GM19193 (cell line): Measurements from ENCODE around the gene TSPAN31.

Experiments used
- POLR2A ChIP-seq: IDR thresholded peaks from 4 replicates; pipeline ENCODE4 v1.6.1; 2011; ENCODE audit not compliant: insufficient read depth, insufficient read length; ENCODE audit errors: extremely low read depth

The TSPAN31 gene

DNA sequence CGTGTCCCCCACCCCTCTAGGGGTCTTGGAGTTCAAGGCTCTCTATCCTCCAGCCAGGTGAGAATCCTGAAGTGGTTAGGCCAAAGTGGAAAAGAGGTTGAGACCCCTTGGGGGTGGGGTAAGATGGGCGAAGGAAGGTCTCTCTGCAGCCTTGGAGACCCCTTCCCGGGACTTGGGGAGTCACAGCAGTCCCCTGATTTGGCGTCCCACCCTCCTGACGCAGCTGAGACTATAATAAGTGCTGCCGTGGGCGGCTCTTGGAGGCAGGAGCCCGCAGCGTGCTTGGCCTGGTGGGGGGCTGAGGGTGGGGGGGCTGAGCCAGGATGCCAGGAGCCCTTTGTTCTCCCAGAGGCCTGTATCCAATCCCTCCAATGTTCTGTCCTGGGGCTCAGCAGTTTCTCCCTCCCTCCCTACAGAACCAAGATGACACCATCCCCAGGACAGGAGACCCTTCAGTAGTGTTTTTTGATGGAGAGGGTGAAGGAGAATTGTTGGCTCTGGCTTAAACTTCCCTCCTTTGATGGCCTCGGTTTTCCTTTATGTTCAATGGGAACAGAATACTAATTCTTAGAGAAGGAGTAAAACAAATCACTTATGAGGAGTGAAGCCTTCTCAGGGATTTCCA, 4.8 kb upstream of the TSPAN31 start:
- TF ChIP-seq POLR2A = no peak

DNA sequence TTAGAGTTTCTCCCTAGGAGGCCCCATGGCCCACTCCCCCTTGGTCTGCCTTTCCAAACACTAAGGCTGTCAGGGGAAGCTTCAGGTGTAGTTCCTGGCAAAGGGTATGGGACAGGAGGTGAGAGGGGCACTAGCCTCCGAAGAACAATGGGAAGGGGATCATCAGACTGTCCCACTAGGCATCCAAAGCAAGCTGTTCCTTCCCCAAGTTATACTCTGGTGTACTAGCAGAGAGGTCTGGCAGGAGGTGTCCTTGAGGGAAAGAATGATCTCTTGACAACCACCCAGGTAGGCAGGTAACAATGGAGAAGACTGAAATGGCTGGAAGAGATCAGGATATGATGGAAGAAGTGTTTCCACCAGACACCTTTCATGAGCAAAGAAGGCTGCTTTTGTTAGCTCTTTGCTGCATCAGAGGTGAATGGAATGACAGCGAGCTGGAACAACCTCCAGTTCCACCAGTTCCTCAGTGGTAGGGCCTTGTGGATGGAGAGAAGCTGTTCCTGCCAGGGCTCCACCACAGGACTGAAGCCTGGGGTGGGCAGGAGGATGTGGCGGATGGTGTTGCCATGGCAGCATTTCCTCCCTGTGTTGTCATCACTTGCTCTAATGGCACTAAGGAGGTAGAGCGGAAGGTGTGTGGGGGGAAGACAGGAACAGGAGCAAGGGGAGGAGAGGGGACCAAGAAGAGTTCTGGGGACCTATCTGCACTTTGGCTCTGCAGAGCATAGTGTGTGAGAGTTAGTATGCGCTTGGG, 4.0 kb upstream of the TSPAN31 start:
- TF ChIP-seq POLR2A = no peak

DNA sequence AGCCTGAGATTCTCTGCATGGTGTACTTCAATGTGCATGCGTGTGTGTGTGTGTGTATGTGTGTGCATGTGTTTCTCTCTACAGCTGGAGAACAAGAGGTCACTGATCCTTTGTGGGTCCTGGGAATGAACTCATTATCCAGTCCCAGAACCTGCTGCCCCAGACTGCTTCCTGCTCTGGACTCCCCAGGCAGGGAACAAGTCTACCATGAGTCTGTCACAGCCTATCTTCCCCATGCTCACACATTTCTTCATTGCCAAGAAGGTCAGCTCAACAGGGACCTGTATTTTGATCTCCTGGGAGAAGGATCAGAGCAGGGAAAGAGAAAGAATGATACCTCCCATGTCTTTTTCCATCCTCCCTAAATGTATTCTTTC, 3.4 kb upstream of the TSPAN31 start:
- no peak for TF ChIP-seq POLR2A

- TF ChIP-seq POLR2A = peak; percentile 54
Observed at GRCh38 chr12:57741844-57742738, 2.7 kb upstream of the TSPAN31 start.

DNA sequence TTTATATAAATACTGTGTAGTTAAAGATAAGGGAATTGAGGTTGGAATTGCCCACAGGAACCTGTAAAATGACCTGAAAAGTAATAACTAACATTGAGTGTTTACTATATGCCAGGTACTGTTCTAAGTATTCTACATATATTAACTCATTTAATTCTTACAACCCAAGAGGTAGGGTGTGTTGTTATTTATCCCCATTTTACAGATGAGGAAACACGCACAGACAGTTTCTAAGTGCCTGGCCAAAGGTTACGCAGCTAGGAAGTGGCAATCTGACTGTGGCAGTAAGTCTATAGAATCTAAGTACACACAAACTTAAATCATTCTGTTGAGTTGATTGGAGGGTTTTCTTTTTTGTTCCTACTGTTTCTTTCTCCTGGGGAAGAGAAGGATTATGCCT, 1.1 kb upstream of the TSPAN31 start:
- no peak for TF ChIP-seq POLR2A

DNA sequence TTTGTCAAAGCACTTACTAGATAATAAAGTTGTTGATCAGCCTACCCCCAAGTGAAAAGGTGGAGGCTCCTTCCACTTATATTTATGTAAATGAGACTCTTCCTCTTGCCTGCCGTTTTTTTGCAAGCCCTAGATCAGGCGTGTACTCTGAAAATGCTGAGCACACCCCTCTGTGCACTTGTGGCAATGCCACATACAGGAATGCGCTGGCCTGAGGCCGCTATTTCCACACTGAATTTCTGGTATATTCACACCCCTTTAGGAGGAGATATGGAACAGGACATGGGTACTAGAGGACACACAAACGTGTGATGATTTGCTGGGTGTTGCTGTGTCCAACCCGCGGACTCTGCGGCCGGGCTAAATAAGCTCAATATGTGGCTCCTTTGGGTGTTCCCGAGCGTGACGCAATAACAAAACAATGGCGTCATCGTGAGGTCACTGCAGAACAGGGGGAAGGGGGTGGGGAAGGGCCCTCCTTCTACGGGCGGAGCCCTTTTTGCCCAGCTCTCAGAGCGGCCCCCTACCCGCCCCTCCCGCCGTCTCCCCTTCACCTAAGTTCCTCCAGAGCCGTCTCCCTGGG, 554 bp upstream of the TSPAN31 start:
- TF ChIP-seq POLR2A = no peak

DNA sequence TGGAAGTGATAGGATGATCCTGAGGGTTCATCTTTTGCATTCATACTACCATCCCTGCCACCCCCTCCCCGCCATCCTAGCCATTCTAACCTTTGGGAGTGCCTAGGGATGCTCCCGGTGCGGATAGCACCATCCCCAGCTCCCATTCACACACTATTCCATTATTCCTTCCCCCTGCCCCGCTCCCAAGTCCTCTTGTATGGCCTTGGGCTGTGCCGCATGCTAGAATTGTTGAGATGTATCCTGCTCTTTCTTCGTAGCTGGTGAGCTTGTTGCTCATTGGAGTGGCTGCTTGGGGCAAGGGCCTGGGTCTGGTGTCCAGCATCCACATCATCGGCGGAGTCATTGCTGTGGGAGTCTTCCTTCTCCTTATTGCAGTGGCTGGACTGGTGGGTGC, 644 bp downstream of the TSPAN31 start:
- no peak for TF ChIP-seq POLR2A

DNA sequence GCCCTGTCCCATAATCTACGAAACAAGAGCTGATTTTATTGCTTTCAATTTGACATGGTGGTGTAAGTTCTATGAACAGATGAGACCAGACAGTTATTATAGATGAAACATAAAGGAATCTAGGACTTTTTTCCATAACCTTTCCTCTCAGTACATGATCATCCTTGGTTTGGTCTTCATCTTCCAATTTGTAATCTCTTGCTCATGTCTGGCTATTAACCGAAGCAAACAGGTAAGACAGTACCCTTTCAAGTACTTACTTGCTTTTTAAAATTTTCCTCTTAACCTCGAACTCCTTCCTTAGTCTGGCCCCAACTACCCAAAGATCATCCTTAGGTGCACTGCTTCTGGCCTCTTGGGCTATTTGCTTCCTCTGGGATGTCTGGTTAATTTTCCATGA, 1.2 kb downstream of the TSPAN31 start:
- TF ChIP-seq POLR2A = no peak

- TF ChIP-seq POLR2A = no peak
Observed at GRCh38 chr12:57749061-57749460, 4.2 kb downstream of the TSPAN31 start.

GRCh38 chr12:57750561-57751431, 6.0 kb downstream of the TSPAN31 start:
- TF ChIP-seq POLR2A = no peak

- TF ChIP-seq POLR2A = no peak
Observed at GRCh38 chr12:57751432-57751787, 6.6 kb downstream of the TSPAN31 start.

- TF ChIP-seq POLR2A = peak; percentile 86
Observed at GRCh38 chr12:57751788-57752667, 7.2 kb downstream of the TSPAN31 start, which contains the start of gene CDK4. Gene CDK4, minus strand, starts transcription at chr12:57752310. Its CDS starts 593 bp downstream, at chr12:57751717.

GRCh38 chr12:57752668-57753000, 7.8 kb downstream of the TSPAN31 start:
- no peak for TF ChIP-seq POLR2A

DNA sequence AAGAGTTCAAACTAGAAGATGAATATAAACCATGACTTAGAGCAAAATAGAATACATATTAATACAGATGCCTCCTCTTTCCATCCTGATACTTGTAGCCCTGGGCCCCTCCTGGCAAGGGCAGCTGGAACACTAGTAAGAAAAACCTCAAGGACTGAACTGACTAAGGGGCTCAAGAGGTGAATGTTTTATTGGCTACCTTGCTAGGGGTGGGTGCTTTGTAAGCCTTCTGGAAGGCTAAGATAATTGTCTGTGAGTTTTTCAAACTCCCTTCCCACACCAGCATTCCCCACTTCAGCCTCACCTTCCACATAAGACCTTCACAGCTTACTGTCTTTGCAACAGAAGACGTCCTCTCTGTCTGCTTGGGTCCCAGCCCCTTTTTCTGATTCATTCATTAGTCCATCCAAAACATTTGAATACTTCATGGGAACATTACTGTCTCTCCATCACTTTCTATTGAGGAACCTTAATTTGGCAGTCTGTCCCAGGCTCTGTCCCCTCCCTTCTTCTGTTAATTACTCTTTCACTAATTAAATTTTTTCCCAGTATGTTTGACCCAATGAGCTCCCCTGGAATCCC, 9.0 kb downstream of the TSPAN31 start:
- no peak for TF ChIP-seq POLR2A
